Mesenchymal stem cell (in vitro differentiated cells and primary cell): ENCODE measurements around the gene PABPC1L.

ENCODE experiments used
- DNase-seq: peaks from one replicate; pipeline ENCODE4 v3.0.0-alpha.2; 2013
- H2AFZ ChIP-seq: one replicate; pipeline ENCODE4 v1.6.1; 2013; ENCODE audit warnings: low read depth, mild to moderate bottlenecking, control low read depth, inconsistent platforms, low read length, moderate library complexity
- H2AK5ac ChIP-seq: 2 replicates; pipeline ENCODE4 v1.6.1; 2013; ENCODE audit warnings: low read length, moderate library complexity, mild to moderate bottlenecking, inconsistent platforms; ENCODE audit not compliant: severe bottlenecking
- H2BK120ac ChIP-seq: one replicate; pipeline ENCODE4 v1.6.1; 2013; ENCODE audit warnings: low read depth, mild to moderate bottlenecking, inconsistent platforms, low read length, moderate library complexity
- H2BK12ac ChIP-seq, 2 experiments: one replicate each; pipeline ENCODE4 v1.6.1; 2013; ENCODE audit warnings: inconsistent platforms in 2 of 2, low read length in 2 of 2, mild to moderate bottlenecking in 2 of 2, moderate library complexity in 2 of 2, control low read depth in 1 of 2
- H2BK15ac ChIP-seq: one replicate; pipeline ENCODE4 v1.6.1; 2013; ENCODE audit warnings: mild to moderate bottlenecking, low read depth, inconsistent platforms; ENCODE audit not compliant: poor library complexity, severe bottlenecking
- H2BK5ac ChIP-seq: 2 replicates; pipeline ENCODE4 v1.6.1; 2013; ENCODE audit warnings: low read depth, mild to moderate bottlenecking, low read length, control low read depth, inconsistent platforms; ENCODE audit not compliant: poor library complexity, severe bottlenecking
- H3K14ac ChIP-seq, 2 experiments: one replicate each; pipeline ENCODE4 v1.6.1; 2013; ENCODE audit warnings: inconsistent platforms in 2 of 2, low read length in 2 of 2, control low read depth in 1 of 2, mild to moderate bottlenecking in 1 of 2, moderate library complexity in 1 of 2
- H3K18ac ChIP-seq, 2 experiments: one replicate each; pipeline ENCODE4 v1.6.1; 2013; ENCODE audit warnings: inconsistent platforms in 2 of 2, low read length in 2 of 2, control low read depth in 1 of 2, low read depth in 1 of 2, mild to moderate bottlenecking in 1 of 2
- H3K23ac ChIP-seq, 2 experiments: one replicate each; pipeline ENCODE4 v1.6.1; 2013; ENCODE audit warnings: inconsistent platforms in 2 of 2, low read length in 2 of 2, mild to moderate bottlenecking in 2 of 2, moderate library complexity in 2 of 2, control low read depth in 1 of 2
- H3K27ac ChIP-seq: 2 replicates; pipeline ENCODE4 v1.5.1; 2013; ENCODE audit warnings: mild to moderate bottlenecking, moderate library complexity, low read length, control low read depth, inconsistent platforms; ENCODE audit not compliant: poor library complexity, severe bottlenecking
- H3K27me3 ChIP-seq, 2 experiments: 2 replicates each; pipeline versions ENCODE4 v1.6.1 to v1.7.0; 2013; ENCODE audit warnings: low read length in 2 of 2, mild to moderate bottlenecking in 2 of 2, moderate library complexity in 2 of 2, control low read depth in 1 of 2, inconsistent platforms in 1 of 2; ENCODE audit not compliant: control insufficient read depth in 1 of 2, insufficient read depth in 1 of 2
- H3K36me3 ChIP-seq, 2 experiments: 2 replicates each; pipeline versions ENCODE4 v1.6.1 to v1.7.0; 2013; ENCODE audit warnings: low read length in 2 of 2, control low read depth in 1 of 2, inconsistent platforms in 1 of 2, low read depth in 1 of 2, mild to moderate bottlenecking in 1 of 2; ENCODE audit not compliant: insufficient read depth in 2 of 2, control insufficient read depth in 1 of 2
- H3K4ac ChIP-seq, 2 experiments: one replicate each; pipeline ENCODE4 v1.6.1; 2013; ENCODE audit warnings: inconsistent platforms in 2 of 2, low read length in 2 of 2, mild to moderate bottlenecking in 2 of 2, moderate library complexity in 2 of 2, control low read depth in 1 of 2, low read depth in 1 of 2
- H3K4me1 ChIP-seq: 2 replicates; pipeline ENCODE4 v1.6.1; 2013; ENCODE audit warnings: low read depth, low read length, control low read depth; ENCODE audit not compliant: control insufficient read depth, insufficient read depth
- H3K4me2 ChIP-seq: 2 replicates; pipeline ENCODE4 v1.6.1; 2013; ENCODE audit warnings: low read length, mild to moderate bottlenecking, inconsistent platforms; ENCODE audit not compliant: poor library complexity, severe bottlenecking
- H3K4me3 ChIP-seq, 2 experiments: 2 replicates each; pipeline versions ENCODE4 v1.5.1 to v1.7.0; 2013; ENCODE audit warnings: low read length in 2 of 2, mild to moderate bottlenecking in 2 of 2, control low read depth in 1 of 2, low read depth in 1 of 2; ENCODE audit not compliant: insufficient read depth in 1 of 2
- H3K79me1 ChIP-seq: replicated peaks from 2 replicates; pipeline ENCODE4 v1.6.1; 2013; ENCODE audit warnings: mild to moderate bottlenecking, control low read depth, low read length, inconsistent platforms; ENCODE audit not compliant: poor library complexity, severe bottlenecking
- H3K9ac ChIP-seq: 2 replicates; pipeline ENCODE4 v1.7.0; 2013; ENCODE audit warnings: mild to moderate bottlenecking, low read length, moderate library complexity
- H3K9me3 ChIP-seq: 2 replicates; pipeline ENCODE4 v1.7.0; 2013; ENCODE audit warnings: mild to moderate bottlenecking, low read length; ENCODE audit not compliant: control insufficient read depth
- H4K8ac ChIP-seq: one replicate; pipeline ENCODE4 v1.6.1; 2013; ENCODE audit warnings: inconsistent platforms, mild to moderate bottlenecking, low read length, moderate library complexity
- H4K91ac ChIP-seq: one replicate; pipeline ENCODE4 v1.6.1; 2013; ENCODE audit warnings: mild to moderate bottlenecking, low read length, inconsistent platforms
- WGBS: methylation state at CpG from one replicate; pipeline ENCODE4 v1.1.7; 2013; ENCODE audit warnings: mixed read lengths; 5-methylcytosine and 5-hydroxymethylcytosine counted together

The PABPC1L gene

GRCh38 chr20:44979090-44979621, 69.3 kb downstream of the PABPC1L start:
- Histone ChIP-seq H3K9ac (no peak overlapping the region), H3K23ac (no peak overlapping the region), H3K4me2 (no peak overlapping the region), H3K36me3 (peaks cover 17 to 78% of the 10 kb centered on the region in 2 experiments), H2AFZ (no peak overlapping the region), H2BK15ac (no peak overlapping the region), H2BK120ac (no peak overlapping the region), H4K8ac (no peak overlapping the region), H3K79me1 (peaks cover 22% of the 10 kb centered on the region), H3K27me3 (no peaks in the 10 kb centered on the region), H3K9me3 (no peaks in the 10 kb centered on the region), H4K91ac (no peak overlapping the region), H3K4me1 (no peaks in the 10 kb centered on the region), H2BK12ac (no peak overlapping the region), H3K4ac (no peak overlapping the region), H2AK5ac (no peak overlapping the region), H3K18ac (no peak overlapping the region), H3K4me3 (no peak overlapping the region), H3K27ac (no peak overlapping the region), H3K14ac (no peak overlapping the region), H2BK5ac (no peak overlapping the region)
- DNase-seq: peak; percentile 80
- WGBS: no CpG with 5 or more reads among the region's 2 CpGs

DNA sequence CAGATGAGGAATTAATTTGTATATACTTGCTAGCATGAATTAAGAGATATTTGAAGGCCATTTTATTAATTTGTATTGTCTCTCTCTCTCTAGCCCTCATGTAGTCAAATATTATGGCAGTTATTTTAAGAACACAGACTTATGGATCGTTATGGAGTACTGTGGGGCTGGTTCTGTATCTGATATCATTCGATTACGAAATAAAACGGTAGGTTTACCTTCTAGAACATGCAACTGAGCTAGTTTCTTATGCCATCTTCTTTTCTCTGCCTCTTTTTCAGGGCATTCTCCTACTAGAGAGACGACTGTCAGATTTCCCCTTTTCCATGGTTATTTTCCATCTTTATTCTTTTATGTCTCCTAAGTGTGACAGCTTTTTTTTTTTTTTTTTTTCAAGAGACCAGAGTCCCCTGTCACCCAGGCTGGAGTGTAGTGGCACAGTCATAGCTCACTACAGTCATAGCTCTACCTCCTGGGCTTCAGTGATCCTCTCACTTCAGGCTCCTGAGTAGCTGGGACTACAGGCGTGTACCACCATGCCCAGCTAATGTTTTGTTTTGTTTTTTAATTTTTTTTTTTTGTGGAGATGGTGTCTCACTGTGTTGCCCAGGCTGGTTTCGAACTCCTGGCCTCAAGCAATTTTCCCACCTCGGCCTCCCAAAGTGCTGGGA, 72.0 kb downstream of the PABPC1L start:
- no peaks in the 10 kb centered on the region for H3K4me1 ChIP-seq
- H2BK12ac ChIP-seq: no peak overlapping the region
- H2AFZ ChIP-seq: no peak overlapping the region
- H4K8ac ChIP-seq: no peak overlapping the region
- H3K27ac ChIP-seq: no peak overlapping the region
- H3K18ac ChIP-seq: no peak overlapping the region
- H3K9me3 ChIP-seq: no peaks in the 10 kb centered on the region
- peaks cover 16% of the 10 kb centered on the region for H3K79me1 ChIP-seq
- H3K4me3 ChIP-seq: no peak overlapping the region
- H3K4me2 ChIP-seq: no peak overlapping the region
- DNase-seq: no peak
- H4K91ac ChIP-seq: no peak overlapping the region
- H3K4ac ChIP-seq: no peak overlapping the region
- H3K14ac ChIP-seq: no peak overlapping the region
- H3K27me3 ChIP-seq: no peaks in the 10 kb centered on the region
- no peak overlapping the region for H2BK15ac ChIP-seq
- no peak overlapping the region for H3K9ac ChIP-seq
- no peak overlapping the region for H2BK5ac ChIP-seq
- H2AK5ac ChIP-seq: no peak overlapping the region
- H2BK120ac ChIP-seq: no peak overlapping the region
- H3K36me3 ChIP-seq: peaks cover 15 to 71% of the 10 kb centered on the region in 2 experiments
- WGBS: 98% methylated on average over 8 of the region's 8 CpGs
- no peak overlapping the region for H3K23ac ChIP-seq

DNA sequence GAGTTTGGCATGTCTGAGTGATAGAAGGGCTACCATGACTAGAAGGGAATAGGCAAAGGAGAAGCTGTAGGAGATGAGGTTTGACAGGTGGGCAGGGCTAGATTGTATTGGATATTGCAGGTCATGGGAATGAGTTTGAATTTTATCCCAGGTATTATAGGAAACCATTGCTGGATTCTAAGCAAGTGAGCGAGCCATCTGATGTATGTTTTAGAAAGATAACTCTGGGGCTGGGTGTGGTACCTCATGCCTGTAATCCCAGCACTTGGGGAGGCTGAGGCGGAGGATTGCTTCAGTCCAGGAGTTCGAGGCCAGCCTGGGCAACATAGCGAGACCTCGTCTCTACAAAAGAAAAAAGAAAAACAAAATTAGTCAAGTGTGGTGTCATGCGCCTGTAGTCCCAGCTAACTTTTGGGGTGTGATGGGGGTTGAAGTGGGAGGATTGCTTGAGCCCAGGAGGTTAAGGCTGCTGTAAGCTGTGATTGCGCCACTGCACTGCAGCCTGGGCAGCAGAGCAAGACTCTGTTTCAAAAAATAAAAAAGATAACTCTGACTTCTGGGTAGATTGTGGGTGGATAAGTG, 73.3 kb downstream of the PABPC1L start:
- Histone ChIP-seq H3K18ac (no peak overlapping the region), H3K4me2 (no peak overlapping the region), H3K4me1 (no peaks in the 10 kb centered on the region), H3K9me3 (no peaks in the 10 kb centered on the region), H3K27me3 (no peaks in the 10 kb centered on the region), H2BK5ac (no peak overlapping the region), H3K4me3 (no peak overlapping the region), H3K36me3 (peaks cover 16 to 74% of the 10 kb centered on the region in 2 experiments), H3K9ac (no peak overlapping the region), H2BK120ac (no peak overlapping the region), H3K23ac (no peak overlapping the region), H3K4ac (no peak overlapping the region), H2BK15ac (no peak overlapping the region), H4K8ac (no peak overlapping the region), H3K27ac (no peak overlapping the region), H3K79me1 (peaks cover 16% of the 10 kb centered on the region), H3K14ac (no peak overlapping the region), H2AK5ac (no peak overlapping the region), H2AFZ (no peak overlapping the region), H2BK12ac (no peak overlapping the region), H4K91ac (no peak overlapping the region)
- 98% methylated on average over 7 of the region's 7 CpGs for WGBS
- DNase-seq: no peak

GRCh38 chr20:44988631-44989171, 78.8 kb downstream of the PABPC1L start:
- H2BK120ac ChIP-seq: no peak overlapping the region
- no peak overlapping the region for H3K4me2 ChIP-seq
- peaks cover 7 to 36% of the 10 kb centered on the region in 2 experiments for H3K36me3 ChIP-seq
- H3K14ac ChIP-seq: no peak overlapping the region
- H2BK15ac ChIP-seq: no peak overlapping the region
- no peaks in the 10 kb centered on the region for H3K9me3 ChIP-seq
- no peak overlapping the region for H3K4me3 ChIP-seq
- no peak overlapping the region for H3K4ac ChIP-seq
- H2BK12ac ChIP-seq: no peak overlapping the region
- H2AFZ ChIP-seq: no peak overlapping the region
- 94% methylated on average over 1 of the region's 1 CpG for WGBS
- no peak overlapping the region for H2BK5ac ChIP-seq
- no peak overlapping the region for H3K9ac ChIP-seq
- H4K8ac ChIP-seq: no peak overlapping the region
- H4K91ac ChIP-seq: no peak overlapping the region
- no peaks in the 10 kb centered on the region for H3K27me3 ChIP-seq
- H3K23ac ChIP-seq: no peak overlapping the region
- H3K27ac ChIP-seq: no peak overlapping the region
- no peak for DNase-seq
- no peaks in the 10 kb centered on the region for H3K4me1 ChIP-seq
- H3K79me1 ChIP-seq: peaks cover 13% of the 10 kb centered on the region
- H2AK5ac ChIP-seq: no peak overlapping the region
- no peak overlapping the region for H3K18ac ChIP-seq
